K562 (cell line): ENCODE data around the gene MYCBPAP. TPM values are rescaled to one million over a fixed set of nuclear protein-coding genes. Genes with fewer than 3 reads are reported as not detected.
A peak's percentile ranks its signal among the peaks of the same experiment; 100 is the strongest.

Experiments
- ATAC-seq: fragments of 200-7000 bp; cut with Tn5 transposase; 3 replicates; pipeline ENCODE4 v1.9.1; 2020; ENCODE audit warnings: moderate library complexity
- BruUV-seq: library from RNA; stranded (reverse); fragments of 400-500 nt; replicated peaks from 2 replicates; lab custom pipeline; 2021; lab: Mats Ljungman, UMichigan
- CTCF ChIA-PET: fragments of 300-600 bp; formaldehyde crosslinking; extraction: SDS; loops from one replicate; lab custom pipeline; 2021; ENCODE audit warnings: low intra/inter-chr PET ratio; lab: Yijun Ruan, JAX
- POLR2A ChIA-PET: fragments of 300-600, 350-650 bp; sonication (Branson Sonifier 250); formaldehyde crosslinking; extraction: SDS; loops from one replicate; lab custom pipeline; 2021; ENCODE audit warnings: antibody characterized with exemption, inconsistent platforms; lab: Yijun Ruan, JAX
- DNase-seq, 4 experiments: peaks; one replicate each; pipeline versions ENCODE4 v3.0.0 to v3.0.0-alpha.2; 2011 to 2018; ENCODE audit warnings: low spot score in 3 of 4, mixed read lengths in 3 of 4; ENCODE audit errors: extremely low read depth in 1 of 4
- FAIRE-seq: peaks from 2 replicates; lab custom pipeline; 2011; peaks lifted over from hg19 to GRCh38; lab: Jason Lieb, UNC
- H2AFZ ChIP-seq: 2 replicates; pipeline ENCODE4 v1.6.0; 2011; ENCODE audit warnings: low read depth, low read length, control low read depth, inconsistent platforms
- H3K27ac ChIP-seq: fragments of 200-600 bp; 3 replicates; pipeline ENCODE4 v1.8.0; 2011; ENCODE audit warnings: low read depth, mild to moderate bottlenecking, control low read depth, inconsistent platforms, low read length, moderate library complexity, mixed read lengths; ENCODE audit errors: extremely low read depth
- H3K27me3 ChIP-seq, 2 experiments: fragments of 300-600 bp in 1 of 2; 2 replicates in 1 of 2; 3 replicates in 1 of 2; pipeline versions ENCODE4 v1.6.0 to v1.8.0; 2011; ENCODE audit warnings: inconsistent platforms in 2 of 2, low read length in 2 of 2, mild to moderate bottlenecking in 1 of 2, mixed read lengths in 1 of 2, moderate library complexity in 1 of 2; ENCODE audit not compliant: control insufficient read depth in 2 of 2, insufficient read depth in 2 of 2
- H3K36me3 ChIP-seq: fragments of 300-600 bp; 3 replicates; pipeline ENCODE4 v1.8.0; 2011; ENCODE audit warnings: mild to moderate bottlenecking, low read length, inconsistent platforms; ENCODE audit not compliant: control insufficient read depth, insufficient read depth
- H3K4me1 ChIP-seq, 2 experiments: fragments of 200-600 bp in 1 of 2; replicated peaks in 1 of 2; 2 replicates in 1 of 2; 3 replicates in 1 of 2; pipeline versions ENCODE4 v1.5.1 to v1.8.0; 2011; ENCODE audit warnings: inconsistent platforms in 2 of 2, low read length in 2 of 2, mild to moderate bottlenecking in 1 of 2, mixed read lengths in 1 of 2, moderate library complexity in 1 of 2; ENCODE audit not compliant: control insufficient read depth in 2 of 2, insufficient read depth in 2 of 2
- H3K4me2 ChIP-seq: 2 replicates; pipeline ENCODE4 v1.6.1; 2011; ENCODE audit warnings: low read length, control low read depth, inconsistent platforms, mixed read lengths; ENCODE audit not compliant: insufficient read depth
- H3K4me3 ChIP-seq: fragments of 200-600 bp; sonication (generic), shearing (Covaris generic); 2 replicates; pipeline ENCODE4 v1.5.1; 2016; ENCODE audit warnings: control low read depth, inconsistent platforms
- H3K79me2 ChIP-seq: fragments of 200-600 bp; 3 replicates; pipeline ENCODE4 v1.8.0; 2011; ENCODE audit warnings: low read length, inconsistent platforms; ENCODE audit not compliant: control insufficient read depth, insufficient read depth
- H3K9ac ChIP-seq, 2 experiments: 2 replicates each; pipeline versions ENCODE4 v1.6.0 to v1.6.1; 2011; ENCODE audit warnings: low read depth in 2 of 2, low read length in 2 of 2, control low read depth in 1 of 2, inconsistent platforms in 1 of 2, mild to moderate bottlenecking in 1 of 2, mixed read lengths in 1 of 2; ENCODE audit not compliant: insufficient read depth in 1 of 2
- H3K9me1 ChIP-seq: one replicate; pipeline ENCODE4 v1.6.0; 2011; ENCODE audit warnings: inconsistent platforms, mild to moderate bottlenecking, low read length, moderate library complexity; ENCODE audit not compliant: control insufficient read depth, insufficient read depth
- H3K9me3 ChIP-seq: replicated peaks from 2 replicates; pipeline ENCODE4 v1.5.1; 2011; ENCODE audit warnings: low read depth, low read length, inconsistent platforms; ENCODE audit not compliant: control insufficient read depth, insufficient read depth
- H4K20me1 ChIP-seq: replicated peaks from 2 replicates; pipeline ENCODE4 v1.6.1; 2011; ENCODE audit warnings: low read length, inconsistent platforms, mixed read lengths; ENCODE audit not compliant: control insufficient read depth, insufficient read depth
- CEBPB ChIP-seq: fragments of 450-650 bp; IDR thresholded peaks from 2 replicates; pipeline ENCODE4 v1.6.1; 2016; ENCODE audit warnings: missing genetic modification characterization, missing compliant biosample characterization
- CEBPG ChIP-seq, 3 experiments: fragments of 200-800 bp in 1 of 3; sonication (Bioruptor generic) in 1 of 3; sonication (generic) in 1 of 3; formaldehyde crosslinking in 1 of 3; IDR thresholded peaks in 2 of 3; conservative IDR thresholded peaks in 1 of 3; 2 replicates each; pipeline versions ENCODE4 v1.6.1 to v1.8.0; 2016 to 2022; ENCODE audit warnings: missing compliant biosample characterization in 2 of 3, missing genetic modification characterization in 2 of 3, mild to moderate bottlenecking in 1 of 3, missing genetic modification reagents in 1 of 3
- CSDE1 ChIP-seq, 2 experiments: fragments of 450-650 bp; IDR thresholded peaks; 2 replicates each; pipeline ENCODE4 v1.6.1; 2016; ENCODE audit warnings: mild to moderate bottlenecking in 1 of 2
- ELK1 ChIP-seq: sonication (generic); formaldehyde crosslinking; IDR thresholded peaks from 2 replicates; pipeline ENCODE4 v1.8.1; 2022; ENCODE audit warnings: missing genetic modification reagents
- GTF2A2 ChIP-seq: IDR thresholded peaks from 2 replicates; pipeline ENCODE4 v1.6.1; 2016; ENCODE audit warnings: mild to moderate bottlenecking, missing genetic modification characterization, missing compliant biosample characterization
- GTF2E2 ChIP-seq: fragments of 200-800 bp; sonication (Bioruptor generic); IDR thresholded peaks from 2 replicates; pipeline ENCODE4 v1.6.1; 2016; ENCODE audit warnings: missing genetic modification characterization, missing compliant biosample characterization
- NR2C2 ChIP-seq, 2 experiments: fragments of 200-800 bp in 1 of 2; sonication (Bioruptor generic) in 1 of 2; sonication (generic) in 1 of 2; formaldehyde crosslinking in 1 of 2; IDR thresholded peaks; 2 replicates each; pipeline versions ENCODE4 v1.6.1 to v1.8.0; 2016 to 2022; ENCODE audit warnings: mild to moderate bottlenecking in 1 of 2, missing compliant biosample characterization in 1 of 2, missing genetic modification characterization in 1 of 2, missing genetic modification reagents in 1 of 2
- RHOXF2B ChIP-seq: fragments of 250-450 bp; sonication (Bioruptor Pico); conservative IDR thresholded peaks from 2 replicates; pipeline ENCODE4 v1.5.1; 2021
- SREBF2 ChIP-seq: sonication (generic); formaldehyde crosslinking; IDR thresholded peaks from 2 replicates; pipeline ENCODE4 v1.4.0; 2020; ENCODE audit warnings: mild to moderate bottlenecking, missing genetic modification reagents
- ZBTB2 ChIP-seq: fragments of 450-650 bp; IDR thresholded peaks from 2 replicates; pipeline ENCODE4 v1.6.1; 2016; ENCODE audit warnings: antibody characterized with exemption
- ZNF311 ChIP-seq: fragments of 250-450 bp; sonication (Bioruptor Pico); IDR thresholded peaks from 2 replicates; pipeline ENCODE4 v1.4.0; 2020; ENCODE audit warnings: mild to moderate bottlenecking, moderate library complexity
- WGBS: fragments of 100-300 bp; shearing (Covaris generic); methylation state at CpG from one replicate; pipeline ENCODE4 v1.1.6; 2016; ENCODE audit warnings: low coverage, mixed read lengths; ENCODE audit not compliant: insufficient coverage; ENCODE audit errors: missing lambda C conversion rate; 5-methylcytosine and 5-hydroxymethylcytosine counted together
- in situ Hi-C: fragments of 300-500 bp; cut with MboI; formaldehyde crosslinking; loops from 4 replicates; pipeline ENCODE4 v1.15.0; 2018; ENCODE audit warnings: inconsistent platforms, mixed read lengths
- intact Hi-C: fragments of 100-400 bp; cut with micrococcal nuclease; formaldehyde crosslinking; loops from 2 replicates; pipeline ENCODE4 v1.14.2; 2022
- polyA plus RNA-seq, 8 experiments: library from polyadenylated mRNA; depleted of rRNA in 4 of 8; stranded (reverse) in 5 of 8; unstranded in 3 of 8; fragments of >200 nt; fragmentation: Nextera tagmentation in 2 of 8; fragmentation: Illumina TruSeq in 1 of 8; extraction: Ambion mirVana in 2 of 8; extraction: Trizol in 1 of 8; gene quantifications; 2 replicates each; pipeline versions ENCODE4 v1.2.1 to v1.2.3, GENCODE V29; 2011 to 2014; ENCODE audit warnings: inconsistent platforms in 1 of 8, missing spikeins in 1 of 8
- total RNA-seq, 7 experiments: library from RNA; depleted of rRNA in 6 of 7; stranded (reverse); fragments of >200 nt in 6 of 7; fragmentation: Illumina TruSeq in 2 of 7; extraction: Trizol in 2 of 7; gene quantifications; 2 replicates each; pipeline versions ENCODE4 v1.2.1 to v1.2.3, GENCODE V29; 2011 to 2021; ENCODE audit warnings: low replicate concordance in 1 of 7
- TF ChIP-seq, protein P1 (sequence below): fragments of 250-450 bp; sonication (Bioruptor Pico); IDR thresholded peaks from 2 replicates; pipeline ENCODE4 v1.4.0; 2020; ENCODE audit warnings: mild to moderate bottlenecking, moderate library complexity

The MYCBPAP gene
- total and polyA plus RNA-seq, 9 of the 15 experiments (the other 6 are each of a cell fraction or from before 2014, with no cell fraction given): not detected

GRCh38 chr17:50491505-50491904 lies 16.7 kb upstream of the MYCBPAP start:
- H3K4me3 ChIP-seq: no peak overlapping the region
- no peaks in the 10 kb centered on the region for H4K20me1 ChIP-seq
- H3K79me2 ChIP-seq: no peaks in the 10 kb centered on the region
- no peaks in the 10 kb centered on the region; a peak in 2 of 5 replicates for H3K4me1 ChIP-seq
- CTCF ChIA-PET: no interaction called here
- no peak overlapping the region for H3K4me2 ChIP-seq
- ATAC-seq (no peak), FAIRE-seq (no peak)
- H3K27ac ChIP-seq: no peak overlapping the region
- no peaks in the 10 kb centered on the region; a peak in 1 of 5 replicates for H3K27me3 ChIP-seq
- H3K9me3 ChIP-seq: no peaks in the 10 kb centered on the region
- no peak overlapping the region for H3K9ac ChIP-seq
- TF ChIP-seq RHOXF2B (no peak), CEBPG (CRISPR knock-in tag; IDR thresholded peaks at IDR 0.05) (no peak), CEBPG (tag; conservative IDR thresholded peaks at IDR 0.05 in 1 of 2, IDR thresholded peaks at IDR 0.05 in 1 of 2) (peak; percentile 18 to 28; a peak in 2 of 4 replicates), CEBPB (tag) (0 out of 2 replicates have a peak, but pooled peaks have one; percentile 27)
- TF ChIP-seq, all 486 proteins: peak for 2
- intact Hi-C loops (no loop called here), in situ Hi-C loops (no loop called here)
- DNase-seq: no peak
- POLR2A ChIA-PET: no interaction called here
- no TSS peak for BruUV-seq
- Histone ChIP-seq H3K36me3 (no peaks in the 10 kb centered on the region), H3K9me1 (no peaks in the 10 kb centered on the region), H2AFZ (no peak overlapping the region)
- WGBS: 0% methylated on average over 1 of the region's 1 CpG

- intact Hi-C loops (no loop called here), in situ Hi-C loops (no loop called here)
- BruUV-seq: no TSS peak
- Histone ChIP-seq H4K20me1 (no peaks in the 10 kb centered on the region), H3K36me3 (no peaks in the 10 kb centered on the region), H3K4me3 (no peak overlapping the region), H3K27me3 (no peaks in the 10 kb centered on the region; a peak in 1 of 5 replicates), H3K4me1 (no peaks in the 10 kb centered on the region; a peak in 2 of 5 replicates), H3K9ac (no peak overlapping the region), H3K9me3 (no peaks in the 10 kb centered on the region), H3K27ac (no peak overlapping the region), H3K9me1 (no peaks in the 10 kb centered on the region), H3K79me2 (no peaks in the 10 kb centered on the region), H3K4me2 (no peak overlapping the region), H2AFZ (no peak overlapping the region)
- ChIA-PET CTCF (no interaction called here), POLR2A (interaction anchor here (1.0 kb wide), 1 partner anchor 38 kb away, joined by 3 read pairs; no protein-coding TSS in a partner anchor)
- WGBS: 50% methylated on average over 2 of the region's 8 CpGs
- no peak for ATAC-seq
- no peak for FAIRE-seq
- DNase-seq: no peak
- no peak for TF ChIP-seq ZBTB2
- TF ChIP-seq NR2C2 (CRISPR knock-in tag; IDR thresholded peaks at IDR 0.05): no peak
- TF ChIP-seq NR2C2 (tag; IDR thresholded peaks at IDR 0.05): no peak
- no peak for TF ChIP-seq ZNF311 (CRISPR knock-in tag)
- TF ChIP-seq SREBF2: no peak
- no peak for TF ChIP-seq ELK1
- TF ChIP-seq CSDE1 (IDR thresholded peaks at IDR 0.05): no peak
- no peak for TF ChIP-seq GTF2A2 (tag)
- TF ChIP-seq GTF2E2: no peak
- TF ChIP-seq, protein P1, sequence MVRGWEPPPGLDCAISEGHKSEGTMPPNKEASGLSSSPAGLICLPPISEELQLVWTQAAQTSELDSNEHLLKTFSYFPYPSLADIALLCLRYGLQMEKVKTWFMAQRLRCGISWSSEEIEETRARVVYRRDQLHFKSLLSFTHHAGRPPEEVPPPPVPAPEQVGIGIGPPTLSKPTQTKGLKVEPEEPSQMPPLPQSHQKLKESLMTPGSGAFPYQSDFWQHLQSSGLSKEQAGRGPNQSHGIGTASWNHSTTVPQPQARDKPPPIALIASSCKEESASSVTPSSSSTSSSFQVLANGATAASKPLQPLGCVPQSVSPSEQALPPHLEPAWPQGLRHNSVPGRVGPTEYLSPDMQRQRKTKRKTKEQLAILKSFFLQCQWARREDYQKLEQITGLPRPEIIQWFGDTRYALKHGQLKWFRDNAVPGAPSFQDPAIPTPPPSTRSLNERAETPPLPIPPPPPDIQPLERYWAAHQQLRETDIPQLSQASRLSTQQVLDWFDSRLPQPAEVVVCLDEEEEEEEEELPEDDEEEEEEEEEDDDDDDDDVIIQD (CRISPR knock-in tag): no peak
Measured at GRCh38 chr17:50492214-50492613, 16.0 kb upstream of the MYCBPAP start.
